Hepatocyte (in vitro differentiated cells): ENCODE measurements around the gene NTN4. TPM values are rescaled to one million over a fixed set of nuclear protein-coding genes. Genes with fewer than 3 reads are reported as not detected.

ENCODE experiments used
- DNase-seq: peaks from one replicate; pipeline ENCODE4 v3.0.0-alpha.2; 2016; ENCODE audit warnings: low spot score
- H2AFZ ChIP-seq: fragments of 200-600 bp; sonication (generic); 2 replicates; pipeline ENCODE4 v1.6.0; 2016; ENCODE audit warnings: antibody characterized with exemption, mild to moderate bottlenecking
- H3K27ac ChIP-seq: fragments of 200-600 bp; sonication (generic); 2 replicates; pipeline ENCODE4 v1.5.1; 2016; ENCODE audit warnings: mild to moderate bottlenecking
- H3K27me3 ChIP-seq: fragments of 200-600 bp; sonication (generic); 2 replicates; pipeline ENCODE4 v1.6.1; 2016
- H3K36me3 ChIP-seq: fragments of 200-600 bp; sonication (generic); replicated peaks from 2 replicates; pipeline ENCODE4 v1.5.1; 2016; ENCODE audit warnings: low read depth; ENCODE audit not compliant: insufficient read depth
- H3K4me1 ChIP-seq: fragments of 200-600 bp; sonication (generic); 2 replicates; pipeline ENCODE4 v1.5.1; 2016; ENCODE audit warnings: mild to moderate bottlenecking, moderate library complexity; ENCODE audit not compliant: insufficient read depth
- H3K4me2 ChIP-seq: fragments of 200-600 bp; sonication (generic); 2 replicates; pipeline ENCODE4 v1.6.0; 2016
- H3K4me3 ChIP-seq: fragments of 200-600 bp; sonication (generic); 2 replicates; pipeline ENCODE4 v1.5.1; 2016; ENCODE audit warnings: mild to moderate bottlenecking
- H3K79me2 ChIP-seq: fragments of 200-600 bp; sonication (generic); 2 replicates; pipeline ENCODE4 v1.6.0; 2017; ENCODE audit warnings: mild to moderate bottlenecking
- H3K9me2 ChIP-seq: fragments of 200-600 bp; sonication (generic); replicated peaks from 2 replicates; pipeline ENCODE4 v1.6.0; 2017; ENCODE audit warnings: mild to moderate bottlenecking; ENCODE audit not compliant: insufficient read depth
- H3K9me3 ChIP-seq: fragments of 200-600 bp; sonication (generic); 2 replicates; pipeline ENCODE4 v1.5.1; 2016; ENCODE audit warnings: low read depth, mild to moderate bottlenecking
- H4K20me1 ChIP-seq: fragments of 200-600 bp; sonication (generic); 2 replicates; pipeline ENCODE4 v1.6.0; 2016; ENCODE audit warnings: mild to moderate bottlenecking; ENCODE audit not compliant: insufficient read depth, poor library complexity, severe bottlenecking
- EZH2 ChIP-seq: fragments of 200-600 bp; sonication (generic); IDR thresholded peaks from 2 replicates; pipeline ENCODE4 v1.6.1; 2016; ENCODE audit warnings: antibody characterized with exemption, mild to moderate bottlenecking, borderline replicate concordance
- EZH2phosphoT487 ChIP-seq: fragments of 200-600 bp; sonication (generic); IDR thresholded peaks from one replicate; pipeline ENCODE4 v1.6.1; 2018; ENCODE audit warnings: antibody characterized with exemption, mild to moderate bottlenecking, low read depth, moderate library complexity; ENCODE audit not compliant: unreplicated experiment, severe bottlenecking
- WGBS: methylation state at CpG from one replicate; pipeline ENCODE4 v1.1.6; 2016; ENCODE audit warnings: low lambda C conversion rate; ENCODE audit errors: missing lambda C conversion rate; 5-methylcytosine and 5-hydroxymethylcytosine counted together
- polyA plus RNA-seq: library from polyadenylated mRNA; unstranded; fragments of >200 nt; fragmentation: Nextera tagmentation; extraction: Ambion mirVana; gene quantifications from 2 replicates; pipeline ENCODE4 v1.2.1, GENCODE V29; 2016
- total RNA-seq: library from RNA; depleted of rRNA; stranded (reverse); fragments of >200 nt; gene quantifications from 2 replicates; pipeline ENCODE4 v1.2.3, GENCODE V29; 2014
- TF ChIP-seq, protein P1 (sequence below): fragments of 200-600 bp; sonication (generic); IDR thresholded peaks from 2 replicates; pipeline ENCODE4 v1.5.1; 2016; ENCODE audit warnings: antibody characterized with exemption, mild to moderate bottlenecking; ENCODE audit not compliant: poor library complexity

The NTN4 gene
- total and polyA plus RNA-seq, 2 experiments from 2014 or later: 20.2 to 37.0 TPM

DNA sequence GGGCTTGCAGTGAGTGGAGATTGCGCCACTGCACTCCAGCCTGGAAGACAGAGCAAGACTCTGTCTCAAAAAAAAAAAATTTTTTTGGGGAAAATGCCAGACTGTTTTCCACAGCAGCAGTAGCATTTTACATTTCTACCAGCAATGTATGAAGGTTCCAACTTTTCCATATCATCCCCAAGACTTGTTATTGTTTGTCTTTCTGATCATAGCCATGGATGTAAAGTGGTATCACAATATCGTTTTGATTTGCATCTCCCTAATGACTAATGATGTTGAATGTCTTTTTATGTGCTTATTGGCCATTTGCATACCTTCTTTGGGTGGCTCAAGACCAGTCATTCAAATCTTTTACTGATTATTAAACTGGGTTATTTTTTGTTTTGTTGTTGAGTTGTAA lies 63.7 kb downstream of the NTN4 start:
- no peaks in the 10 kb centered on the region for H3K9me3 ChIP-seq
- no peaks in the 10 kb centered on the region for H3K9me2 ChIP-seq
- no peak overlapping the region for H2AFZ ChIP-seq
- no peaks in the 10 kb centered on the region for H3K36me3 ChIP-seq
- no peak overlapping the region for H3K4me2 ChIP-seq
- H3K27me3 ChIP-seq: no peaks in the 10 kb centered on the region
- H3K79me2 ChIP-seq: no peaks in the 10 kb centered on the region
- WGBS: 94% methylated on average over 2 of the region's 2 CpGs
- no peaks in the 10 kb centered on the region for H3K4me1 ChIP-seq
- DNase-seq: no peak
- H4K20me1 ChIP-seq: no peaks in the 10 kb centered on the region
- H3K27ac ChIP-seq: no peak overlapping the region
- no peak overlapping the region for H3K4me3 ChIP-seq
- TF ChIP-seq, protein P1, sequence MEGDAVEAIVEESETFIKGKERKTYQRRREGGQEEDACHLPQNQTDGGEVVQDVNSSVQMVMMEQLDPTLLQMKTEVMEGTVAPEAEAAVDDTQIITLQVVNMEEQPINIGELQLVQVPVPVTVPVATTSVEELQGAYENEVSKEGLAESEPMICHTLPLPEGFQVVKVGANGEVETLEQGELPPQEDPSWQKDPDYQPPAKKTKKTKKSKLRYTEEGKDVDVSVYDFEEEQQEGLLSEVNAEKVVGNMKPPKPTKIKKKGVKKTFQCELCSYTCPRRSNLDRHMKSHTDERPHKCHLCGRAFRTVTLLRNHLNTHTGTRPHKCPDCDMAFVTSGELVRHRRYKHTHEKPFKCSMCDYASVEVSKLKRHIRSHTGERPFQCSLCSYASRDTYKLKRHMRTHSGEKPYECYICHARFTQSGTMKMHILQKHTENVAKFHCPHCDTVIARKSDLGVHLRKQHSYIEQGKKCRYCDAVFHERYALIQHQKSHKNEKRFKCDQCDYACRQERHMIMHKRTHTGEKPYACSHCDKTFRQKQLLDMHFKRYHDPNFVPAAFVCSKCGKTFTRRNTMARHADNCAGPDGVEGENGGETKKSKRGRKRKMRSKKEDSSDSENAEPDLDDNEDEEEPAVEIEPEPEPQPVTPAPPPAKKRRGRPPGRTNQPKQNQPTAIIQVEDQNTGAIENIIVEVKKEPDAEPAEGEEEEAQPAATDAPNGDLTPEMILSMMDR: no peak
- TF ChIP-seq EZH2 (no peak), EZH2phosphoT487 (no peak)

DNA sequence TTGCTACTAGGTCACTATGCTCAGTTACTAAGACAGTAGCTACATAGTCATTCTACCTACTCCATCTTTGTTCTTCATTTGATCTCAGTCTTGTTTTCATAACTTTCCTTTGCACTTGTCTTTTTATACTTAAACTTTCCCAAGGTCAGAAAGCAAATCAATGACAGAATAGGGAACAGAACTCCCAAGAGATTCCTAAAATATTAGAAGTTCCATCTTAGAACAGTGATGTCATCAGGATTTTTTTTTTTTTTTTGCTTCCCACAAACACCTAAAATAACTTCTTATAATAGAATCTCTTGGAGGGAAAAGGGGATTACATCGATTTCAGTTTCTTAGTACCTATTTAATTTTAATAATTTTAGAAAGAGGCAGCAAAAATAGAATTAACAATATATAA lies 65.8 kb downstream of the NTN4 start:
- Histone ChIP-seq H3K4me1 (no peaks in the 10 kb centered on the region), H3K9me3 (no peaks in the 10 kb centered on the region), H3K36me3 (no peaks in the 10 kb centered on the region), H2AFZ (no peak overlapping the region), H3K27me3 (no peaks in the 10 kb centered on the region), H3K9me2 (no peaks in the 10 kb centered on the region), H3K4me3 (no peak overlapping the region), H3K27ac (no peak overlapping the region), H3K4me2 (no peak overlapping the region), H3K79me2 (no peaks in the 10 kb centered on the region), H4K20me1 (no peaks in the 10 kb centered on the region)
- TF ChIP-seq EZH2 (no peak), EZH2phosphoT487 (no peak)
- TF ChIP-seq, protein P1: no peak
- no peak for DNase-seq
- 100% methylated on average over 1 of the region's 1 CpG for WGBS

DNA sequence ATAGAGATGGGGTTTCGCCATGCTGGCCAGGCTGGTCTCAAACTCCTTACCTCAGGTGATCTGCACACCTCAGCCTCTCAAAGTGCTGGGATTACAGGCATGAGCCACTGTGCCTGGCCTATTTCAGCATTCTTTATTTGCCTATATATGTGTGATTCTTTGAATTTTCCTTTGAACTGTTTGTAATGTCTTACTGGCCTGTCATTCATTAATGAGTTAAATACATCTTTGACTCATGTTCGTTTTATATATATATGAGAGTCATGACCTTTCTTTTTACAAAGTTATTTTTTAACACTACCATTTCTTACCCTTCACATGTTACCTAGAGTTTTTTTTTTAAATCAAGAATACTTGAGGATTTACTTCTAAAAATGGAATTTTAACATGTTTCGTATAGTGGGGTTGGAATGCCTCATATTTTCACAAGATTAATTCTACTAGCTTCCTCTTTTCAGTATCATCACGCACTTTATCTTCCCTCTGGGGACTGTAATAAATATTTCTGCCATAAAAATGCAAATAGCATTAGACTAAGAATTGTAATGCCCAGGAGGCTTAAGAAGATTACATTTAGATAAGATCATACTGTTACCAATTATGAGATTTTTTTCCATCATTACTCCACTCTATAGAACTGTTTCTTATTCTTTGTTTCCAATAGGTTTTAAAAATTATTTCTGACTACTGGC lies 66.7 kb downstream of the NTN4 start:
- H3K79me2 ChIP-seq: no peaks in the 10 kb centered on the region
- no peaks in the 10 kb centered on the region for H3K36me3 ChIP-seq
- no peaks in the 10 kb centered on the region for H3K27me3 ChIP-seq
- no peak overlapping the region for H3K4me2 ChIP-seq
- TF ChIP-seq, protein P1: no peak
- TF ChIP-seq EZH2phosphoT487: no peak
- no peak for TF ChIP-seq EZH2
- H3K27ac ChIP-seq: no peak overlapping the region
- H3K4me1 ChIP-seq: no peaks in the 10 kb centered on the region
- 64% methylated on average over 4 of the region's 4 CpGs for WGBS
- no peak overlapping the region for H3K4me3 ChIP-seq
- H4K20me1 ChIP-seq: no peaks in the 10 kb centered on the region
- H3K9me3 ChIP-seq: no peaks in the 10 kb centered on the region
- no peak for DNase-seq
- H2AFZ ChIP-seq: no peak overlapping the region
- no peaks in the 10 kb centered on the region for H3K9me2 ChIP-seq

DNA sequence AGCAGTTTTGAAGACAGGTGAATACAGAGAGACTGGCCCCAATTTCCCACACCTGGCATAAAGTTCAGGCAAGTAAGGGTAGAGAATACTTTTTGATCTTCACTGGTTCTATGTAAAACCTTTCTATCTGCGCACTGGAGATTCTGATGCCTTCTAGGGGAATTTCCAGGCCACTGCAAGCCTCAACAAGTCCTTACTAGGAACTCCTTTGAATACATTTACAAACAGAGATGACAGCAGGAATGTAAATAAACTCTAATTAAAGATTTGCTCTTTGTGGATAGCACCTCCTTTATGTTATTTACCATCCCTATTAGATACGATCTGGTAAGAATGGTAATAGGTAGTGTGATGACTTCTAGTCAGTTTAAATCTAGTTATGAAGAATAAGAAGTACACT lies 69.2 kb downstream of the NTN4 start:
- Histone ChIP-seq H3K9me2 (no peaks in the 10 kb centered on the region), H3K4me3 (no peak overlapping the region), H3K79me2 (no peaks in the 10 kb centered on the region), H3K27me3 (no peaks in the 10 kb centered on the region), H3K36me3 (no peaks in the 10 kb centered on the region), H4K20me1 (no peaks in the 10 kb centered on the region), H3K4me1 (no peaks in the 10 kb centered on the region), H3K27ac (no peak overlapping the region), H2AFZ (no peak overlapping the region), H3K9me3 (no peaks in the 10 kb centered on the region), H3K4me2 (no peak overlapping the region)
- DNase-seq: no peak
- WGBS: 61% methylated on average over 2 of the region's 2 CpGs
- no peak for TF ChIP-seq EZH2phosphoT487
- TF ChIP-seq, protein P1: no peak
- no peak for TF ChIP-seq EZH2
